A549 (cell line): Measurements from ENCODE around the gene SUPV3L1. TPM values are rescaled to one million over a fixed set of nuclear protein-coding genes. Genes with fewer than 3 reads are reported as not detected.

Experiments used
- ATAC-seq, 2 experiments: fragments of 200-7000 bp in 1 of 2; fragments of >200 bp in 1 of 2; cut with Nextera tagmentation in 1 of 2; cut with Tn5 transposase in 1 of 2; 3 replicates each; pipeline versions ENCODE4 v1.8.0 to v1.9.1; 2018 to 2020; ENCODE audit warnings: mild to moderate bottlenecking in 1 of 2, moderate library complexity in 1 of 2
- CTCF ChIA-PET: fragments of 300-600 bp; sonication (Branson Sonifier 250); formaldehyde crosslinking; extraction: SDS; loops from one replicate; lab custom pipeline; 2021; ENCODE audit warnings: antibody characterized with exemption, inconsistent platforms; lab: Yijun Ruan, JAX
- POLR2A ChIA-PET: fragments of 350-600 bp; formaldehyde crosslinking; extraction: SDS; loops from one replicate; lab custom pipeline; 2021; ENCODE audit warnings: antibody characterized with exemption, inconsistent platforms; lab: Yijun Ruan, JAX
- DNase-seq, 2 experiments: peaks; one replicate each; pipeline versions ENCODE4 v3.0.0 to v3.0.0-alpha.2; 2011 to 2016; ENCODE audit warnings: low read depth in 1 of 2, low spot score in 1 of 2
- FAIRE-seq: peaks from 2 replicates; lab custom pipeline; 2011; peaks lifted over from hg19 to GRCh38; lab: Jason Lieb, UNC
- H3K27ac ChIP-seq, 2 experiments: fragments of >200 bp; sonication (Bioruptor Twin); formaldehyde crosslinking; 3 replicates each; pipeline ENCODE4 v1.5.1; 2016 to 2017
- H3K4me1 ChIP-seq: fragments of >200 bp; sonication (Bioruptor Twin); formaldehyde crosslinking; 3 replicates; pipeline ENCODE4 v1.6.1; 2016
- H3K4me2 ChIP-seq: fragments of >200 bp; sonication (Bioruptor Twin); formaldehyde crosslinking; 3 replicates; pipeline ENCODE4 v1.6.1; 2016
- H3K4me3 ChIP-seq: fragments of >200 bp; sonication (Bioruptor Twin); formaldehyde crosslinking; 3 replicates; pipeline ENCODE4 v1.5.1; 2016
- H3K9me3 ChIP-seq: fragments of >200 bp; sonication (Bioruptor Twin); formaldehyde crosslinking; 3 replicates; pipeline ENCODE4 v1.6.1; 2016
- CEBPB ChIP-seq, 2 experiments: fragments of >200 bp in 1 of 2; sonication (Bioruptor Twin) in 1 of 2; formaldehyde crosslinking in 1 of 2; IDR thresholded peaks; 2 replicates each; pipeline ENCODE4 v1.6.1; 2012 to 2016
- CHD2 ChIP-seq: fragments of 150-350 bp; IDR thresholded peaks from 2 replicates; pipeline ENCODE4 v1.6.1; 2014; ENCODE audit warnings: low read length; ENCODE audit not compliant: partially characterized antibody
- EHF ChIP-seq: fragments of 250-450 bp; sonication (Bioruptor Pico); IDR thresholded peaks from 2 replicates; pipeline ENCODE4 v1.5.0; 2020; ENCODE audit warnings: mild to moderate bottlenecking
- EP300 ChIP-seq, 2 experiments: fragments of >200 bp; sonication (Bioruptor Twin); formaldehyde crosslinking; IDR thresholded peaks; 2 replicates in 1 of 2; 3 replicates in 1 of 2; pipeline ENCODE4 v1.6.1; 2016 to 2017
- FOSL2 ChIP-seq, 2 experiments: fragments of 450-650 bp in 1 of 2; fragments of >200 bp in 1 of 2; sonication (Bioruptor Twin) in 1 of 2; formaldehyde crosslinking; IDR thresholded peaks; 2 replicates each; pipeline versions ENCODE4 v1.5.0 to v1.6.1; 2016 to 2020; ENCODE audit warnings: mild to moderate bottlenecking in 1 of 2, moderate library complexity in 1 of 2
- GATA3 ChIP-seq: IDR thresholded peaks from 2 replicates; pipeline ENCODE4 v1.6.1; 2012; ENCODE audit warnings: borderline replicate concordance
- HEYL ChIP-seq: fragments of 250-450 bp; sonication (Bioruptor Pico); IDR thresholded peaks from 2 replicates; pipeline ENCODE4 v1.8.0; 2021; ENCODE audit warnings: mild to moderate bottlenecking, moderate library complexity
- JUN ChIP-seq, 2 experiments: fragments of >200 bp; sonication (Bioruptor Twin); formaldehyde crosslinking; IDR thresholded peaks; 2 replicates in 1 of 2; 3 replicates in 1 of 2; pipeline ENCODE4 v1.6.1; 2016 to 2017
- JUNB ChIP-seq: fragments of >200 bp; sonication (Bioruptor Twin); formaldehyde crosslinking; IDR thresholded peaks from 2 replicates; pipeline ENCODE4 v1.6.1; 2016
- MYC ChIP-seq: IDR thresholded peaks from 2 replicates; pipeline ENCODE4 v1.6.1; 2012; ENCODE audit warnings: mild to moderate bottlenecking, inconsistent platforms, low read length, improper control_type of control experiment, borderline replicate concordance
- POLR2A ChIP-seq: IDR thresholded peaks from 2 replicates; pipeline ENCODE4 v1.6.1; 2012; ENCODE audit warnings: mild to moderate bottlenecking, low read length
- RNF2 ChIP-seq: fragments of 200-600 bp; sonication (generic); IDR thresholded peaks from 2 replicates; pipeline ENCODE4 v1.6.1; 2016; ENCODE audit warnings: low read depth, mild to moderate bottlenecking, antibody characterized with exemption, moderate library complexity, borderline replicate concordance
- TFCP2L1 ChIP-seq: fragments of 250-450 bp; sonication (Bioruptor Pico); IDR thresholded peaks from 2 replicates; pipeline ENCODE4 v1.5.0; 2021; ENCODE audit warnings: mild to moderate bottlenecking
- WGBS: methylation state at CpG from one replicate; pipeline ENCODE4 v1.1.6; 2017; ENCODE audit errors: missing lambda C conversion rate; 5-methylcytosine and 5-hydroxymethylcytosine counted together
- polyA plus RNA-seq, 4 experiments: library from polyadenylated mRNA; depleted of rRNA in 3 of 4; stranded (reverse); fragments of >200 nt; fragmentation: RNase III in 1 of 4; extraction: RNeasy Plus Mini Kit Qiagen cat#74134 plus additional on column Dnase treatment in 1 of 4; gene quantifications; 2 replicates in 3 of 4; 3 replicates in 1 of 4; pipeline ENCODE4 v1.2.3, GENCODE V29; 2011 to 2017
- TF ChIP-seq, protein P1 (sequence below): fragments of 250-450 bp; sonication (Bioruptor Pico); IDR thresholded peaks from 2 replicates; pipeline ENCODE4 v1.5.0; 2021; ENCODE audit warnings: mild to moderate bottlenecking, moderate library complexity, borderline replicate concordance
- TF ChIP-seq, protein P2 (sequence below): fragments of >200 bp; sonication (Bioruptor Twin); formaldehyde crosslinking; IDR thresholded peaks from 2 replicates; pipeline ENCODE4 v1.6.1; 2016
- TF ChIP-seq, protein P3 (sequence below): fragments of 250-450 bp; sonication (Bioruptor Pico); IDR thresholded peaks from 2 replicates; pipeline ENCODE4 v1.5.0; 2020; ENCODE audit warnings: low read depth, mild to moderate bottlenecking, moderate library complexity

Gene SUPV3L1
- polyA plus RNA-seq, 2 of the 4 experiments (the other 2 are of a cell fraction) = 31.9 to 57.4 TPM

DNA sequence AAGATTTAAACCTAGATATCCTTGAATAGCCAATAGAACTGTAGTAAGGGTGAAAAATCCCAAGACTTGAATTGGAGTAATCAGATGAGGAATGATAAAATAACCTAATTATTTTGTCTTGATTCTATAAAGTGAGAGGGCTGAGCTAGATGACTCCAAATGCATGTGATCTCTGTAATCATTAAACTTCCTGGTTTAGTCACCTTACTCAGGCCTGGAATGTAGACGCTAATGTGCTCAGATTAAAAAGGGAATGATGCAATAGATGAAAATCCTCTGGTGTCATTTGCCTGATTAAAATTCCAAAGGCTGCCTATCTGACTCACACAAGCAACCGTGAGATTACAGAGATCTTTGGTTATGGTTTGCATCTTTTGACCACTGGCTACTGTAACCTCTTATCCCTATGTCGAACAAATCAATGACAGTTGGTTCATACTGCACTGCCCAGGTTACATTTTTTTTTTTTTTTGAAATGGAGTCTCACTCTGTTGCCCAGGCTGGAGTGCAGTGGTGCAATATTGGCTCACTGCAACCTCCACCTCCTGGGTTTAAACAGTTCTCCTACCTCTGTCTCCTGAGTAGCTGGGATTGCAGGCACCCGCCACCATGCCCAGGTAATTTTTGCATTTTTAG is 37.2 kb downstream of the SUPV3L1 start:
- POLR2A ChIA-PET = no interaction called here
- peak; percentile 43 to 69 for DNase-seq
- ATAC-seq = peak; percentile 42 to 62; a peak in 5 of 6 replicates
- Histone ChIP-seq H3K27ac (peak overlapping the region; percentile 81 to 91), H3K9me3 (no peaks in the 10 kb centered on the region), H3K4me2 (peak overlapping the region; percentile 67), H3K4me1 (peaks cover 59% of the 10 kb centered on the region), H3K4me3 (no peak overlapping the region)
- WGBS = 26% methylated on average over 4 of the region's 4 CpGs
- 0 out of 2 replicates have a peak, but pooled peaks have one; percentile 44 for TF ChIP-seq FOSL2 (IDR thresholded peaks at IDR 0.05)
- peak; percentile 89 for TF ChIP-seq FOSL2 (CRISPR knock-in tag; IDR thresholded peaks at IDR 0.05)
- TF ChIP-seq, protein P1, sequence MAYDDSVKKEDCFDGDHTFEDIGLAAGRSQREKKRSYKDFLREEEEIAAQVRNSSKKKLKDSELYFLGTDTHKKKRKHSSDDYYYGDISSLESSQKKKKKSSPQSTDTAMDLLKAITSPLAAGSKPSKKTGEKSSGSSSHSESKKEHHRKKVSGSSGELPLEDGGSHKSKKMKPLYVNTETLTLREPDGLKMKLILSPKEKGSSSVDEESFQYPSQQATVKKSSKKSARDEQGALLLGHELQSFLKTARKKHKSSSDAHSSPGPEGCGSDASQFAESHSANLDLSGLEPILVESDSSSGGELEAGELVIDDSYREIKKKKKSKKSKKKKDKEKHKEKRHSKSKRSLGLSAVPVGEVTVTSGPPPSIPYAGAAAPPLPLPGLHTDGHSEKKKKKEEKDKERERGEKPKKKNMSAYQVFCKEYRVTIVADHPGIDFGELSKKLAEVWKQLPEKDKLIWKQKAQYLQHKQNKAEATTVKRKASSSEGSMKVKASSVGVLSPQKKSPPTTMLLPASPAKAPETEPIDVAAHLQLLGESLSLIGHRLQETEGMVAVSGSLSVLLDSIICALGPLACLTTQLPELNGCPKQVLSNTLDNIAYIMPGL (CRISPR knock-in tag) = no peak
- TF ChIP-seq EP300 (IDR thresholded peaks at IDR 0.05) = peak; percentile 40 to 73; a peak in 2 of 5 replicates
- TF ChIP-seq, protein P2, sequence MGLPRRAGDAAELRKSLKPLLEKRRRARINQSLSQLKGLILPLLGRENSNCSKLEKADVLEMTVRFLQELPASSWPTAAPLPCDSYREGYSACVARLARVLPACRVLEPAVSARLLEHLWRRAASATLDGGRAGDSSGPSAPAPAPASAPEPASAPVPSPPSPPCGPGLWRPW = 0 out of 2 replicates have a peak, but pooled peaks have one; percentile 25
- peak; percentile 44; the same call in 1 of the 2 replicates for TF ChIP-seq GATA3
- peak; percentile 86 to 89 for TF ChIP-seq CEBPB (IDR thresholded peaks at IDR 0.05)
- TF ChIP-seq POLR2A = no peak
- peak; percentile 72 for TF ChIP-seq JUNB
- TF ChIP-seq JUN (IDR thresholded peaks at IDR 0.05) = peak in 1 of 2 experiments; percentile 50; a peak in 2 of 5 replicates
- FAIRE-seq = no peak
- CTCF ChIA-PET = interaction anchor here (0.5 to 1.9 kb wide), 3 partner anchors 15 to 124 kb away, joined by 4 to 6 read pairs (median 5); no protein-coding TSS in a partner anchor

DNA sequence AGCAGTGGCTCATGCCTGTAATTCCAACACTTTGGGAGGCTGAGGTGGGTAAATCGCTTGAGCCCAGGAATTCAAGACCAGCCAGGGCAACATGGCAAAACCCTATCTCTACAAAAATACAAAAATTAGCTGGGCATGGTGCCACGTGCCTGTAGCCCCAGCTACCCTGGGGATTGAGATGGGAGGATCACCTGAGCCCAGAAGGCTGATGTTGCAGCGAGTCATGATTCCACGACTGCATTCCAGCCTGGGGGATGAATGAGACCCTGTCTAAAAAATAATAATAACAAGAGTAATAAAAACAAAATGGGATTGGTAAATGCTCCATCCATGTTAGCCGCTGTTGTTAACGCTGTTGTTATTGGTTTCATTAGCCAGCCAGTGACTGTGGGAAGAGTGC is 38.8 kb downstream of the SUPV3L1 start:
- H3K27ac ChIP-seq = peak overlapping the region; percentile 81 to 91
- ChIA-PET POLR2A (no interaction called here), CTCF (interaction anchor here (0.6 to 1.6 kb wide), 2 partner anchors 58 to 174 kb away, joined by 3 to 4 read pairs; no protein-coding TSS in a partner anchor)
- TF ChIP-seq JUN (IDR thresholded peaks at IDR 0.05) = no peak
- no peak for TF ChIP-seq EHF (CRISPR knock-in tag)
- no peak for TF ChIP-seq MYC
- TF ChIP-seq, protein P1 (CRISPR knock-in tag) = no peak
- TF ChIP-seq, protein P3, sequence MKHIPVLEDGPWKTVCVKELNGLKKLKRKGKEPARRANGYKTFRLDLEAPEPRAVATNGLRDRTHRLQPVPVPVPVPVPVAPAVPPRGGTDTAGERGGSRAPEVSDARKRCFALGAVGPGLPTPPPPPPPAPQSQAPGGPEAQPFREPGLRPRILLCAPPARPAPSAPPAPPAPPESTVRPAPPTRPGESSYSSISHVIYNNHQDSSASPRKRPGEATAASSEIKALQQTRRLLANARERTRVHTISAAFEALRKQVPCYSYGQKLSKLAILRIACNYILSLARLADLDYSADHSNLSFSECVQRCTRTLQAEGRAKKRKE (CRISPR knock-in tag) = no peak
- no peak for TF ChIP-seq RNF2
- TF ChIP-seq HEYL (CRISPR knock-in tag) = no peak
- TF ChIP-seq CEBPB (IDR thresholded peaks at IDR 0.05) = no peak
- TF ChIP-seq CHD2 = no peak
- no peak for TF ChIP-seq TFCP2L1 (CRISPR knock-in tag)
- peaks cover 68% of the 10 kb centered on the region for H3K4me1 ChIP-seq
- no peaks in the 10 kb centered on the region for H3K9me3 ChIP-seq
- no peak for ATAC-seq
- peak overlapping the region; percentile 77; the same call in 1 of the 3 replicates for H3K4me2 ChIP-seq
- no peak for FAIRE-seq
- H3K4me3 ChIP-seq = no peak overlapping the region
- DNase-seq = no peak
- 78% methylated on average over 6 of the region's 6 CpGs for whole genome bisulfite sequencing
